Colonic mucosa (tissue), 4 donors: ENCODE data around the gene YY1. TPM values are rescaled to one million over a fixed set of nuclear protein-coding genes. Genes with fewer than 3 reads are reported as not detected.
A peak's percentile ranks its signal among the peaks of the same experiment; 100 is the strongest.
"Not testable (repeated sequence)": the region's sequence is repeated elsewhere in the genome, so short reads cannot be mapped to it uniquely, and the experiment has no call there.

ENCODE experiments used
- DNase-seq: peaks from one replicate; pipeline ENCODE4 v3.0.0-alpha.2; 2020
- H3K27ac ChIP-seq: fragments of 200-600 bp; one replicate; pipeline ENCODE4 v1.8.0; 2021
- H3K27me3 ChIP-seq: fragments of 200-600 bp; one replicate; pipeline ENCODE4 v1.8.0; 2021
- H3K36me3 ChIP-seq: fragments of 200-600 bp; one replicate; pipeline ENCODE4 v1.8.0; 2021
- H3K4me1 ChIP-seq: fragments of 200-600 bp; one replicate; pipeline ENCODE4 v1.8.0; 2021; ENCODE audit warnings: mild to moderate bottlenecking
- H3K4me3 ChIP-seq: fragments of 200-600 bp; one replicate; pipeline ENCODE4 v1.8.0; 2021
- H3K9ac ChIP-seq, 2 donors: one replicate each; pipeline ENCODE4 v1.7.0; 2013; ENCODE audit warnings: control low read depth in 2 of 2, low read depth in 2 of 2, low read length in 2 of 2
- H3K9me3 ChIP-seq: fragments of 200-600 bp; one replicate; pipeline ENCODE4 v1.8.0; 2021
- CTCF ChIP-seq: fragments of 200-600 bp; IDR thresholded peaks from one replicate; pipeline ENCODE4 v1.8.0; 2022; ENCODE audit warnings: antibody characterized with exemption, mild to moderate bottlenecking
- intact Hi-C: fragments of 100-400 bp; cut with DNase I; formaldehyde crosslinking; loops from one replicate; pipeline ENCODE4 v1.14.1; 2022
- total RNA-seq, 2 donors: library from RNA; stranded (reverse); fragmentation: NEBNext Ultra II Directional in 1 of 2; extraction: Animal tissue kit (Norgen Biotek cat#: 25700) in 1 of 2; gene quantifications; one replicate each; pipeline ENCODE4 v1.2.1, GENCODE V29; 2021
- donor health status: healthy.
- donor health status: DM: no; HTN: no; CAD: no.
- donor health status: DM: no; HTN: no; CAD: no.

The YY1 gene
- total RNA-seq, 2 donors from 2014 or later = 73.2 to 90.4 TPM

- no peak overlapping the region for H3K4me3 ChIP-seq
- no peak for DNase-seq
- TF ChIP-seq CTCF = no peak
- no peak overlapping the region for H3K9ac ChIP-seq
- no peaks in the 10 kb centered on the region for H3K36me3 ChIP-seq
- intact Hi-C loops = no loop called here
- H3K27me3 ChIP-seq = no peaks in the 10 kb centered on the region
- H3K27ac ChIP-seq = no peak overlapping the region
- H3K9me3 ChIP-seq = no peaks in the 10 kb centered on the region
- H3K4me1 ChIP-seq = no peaks in the 10 kb centered on the region
Measured at GRCh38 chr14:100294963-100295330, 56.0 kb downstream of the YY1 start.

DNA sequence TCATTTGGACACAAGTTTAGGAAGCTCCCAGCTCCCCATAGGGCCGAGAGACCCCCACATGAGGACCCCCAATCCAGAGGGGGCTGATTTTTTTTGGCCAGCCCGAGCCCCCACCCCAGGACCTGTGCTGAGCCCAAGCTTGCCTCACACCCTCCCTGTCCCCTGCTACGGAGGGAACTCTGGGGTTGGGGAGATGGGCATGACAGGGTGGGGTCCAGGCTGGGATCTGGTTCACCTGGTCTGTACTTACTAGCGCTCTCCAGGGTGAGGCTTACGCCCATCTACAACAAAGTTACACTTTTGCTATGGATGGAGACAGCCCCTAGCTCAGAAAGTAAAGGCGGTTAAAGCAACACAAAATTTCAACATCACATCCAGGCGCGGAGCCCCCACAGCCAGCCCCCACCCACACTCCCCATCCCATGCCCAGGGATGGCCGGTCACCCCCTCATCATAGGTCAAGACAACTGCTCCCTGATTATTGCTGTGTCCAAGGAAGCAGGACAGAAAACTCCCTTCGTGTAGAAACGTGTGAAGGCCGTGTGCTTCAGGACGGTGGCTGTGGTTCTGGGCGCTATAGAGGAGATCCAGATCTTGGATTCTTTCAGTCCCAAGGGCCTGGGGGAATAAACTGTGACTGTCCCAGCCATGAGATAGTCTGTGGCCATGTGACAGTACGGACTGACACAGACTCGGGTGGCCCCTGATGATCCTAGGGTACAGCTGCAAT is 56.6 kb downstream of the YY1 start:
- Histone ChIP-seq H3K9me3 (no peaks in the 10 kb centered on the region), H3K4me3 (no peak overlapping the region), H3K27me3 (no peaks in the 10 kb centered on the region), H3K4me1 (no peaks in the 10 kb centered on the region), H3K27ac (no peak overlapping the region), H3K36me3 (no peaks in the 10 kb centered on the region), H3K9ac (no peak overlapping the region)
- intact Hi-C loops = no loop called here
- no peak for TF ChIP-seq CTCF
- DNase-seq = no peak

GRCh38 chr14:100296106-100296651 is 57.2 kb downstream of the YY1 start:
- Histone ChIP-seq H3K27ac (no peak overlapping the region), H3K27me3 (no peaks in the 10 kb centered on the region), H3K9me3 (no peaks in the 10 kb centered on the region), H3K36me3 (no peaks in the 10 kb centered on the region), H3K9ac (no peak overlapping the region), H3K4me3 (no peak overlapping the region), H3K4me1 (no peaks in the 10 kb centered on the region)
- intact Hi-C loops = no loop called here
- no peak for DNase-seq
- no peak for TF ChIP-seq CTCF

DNA sequence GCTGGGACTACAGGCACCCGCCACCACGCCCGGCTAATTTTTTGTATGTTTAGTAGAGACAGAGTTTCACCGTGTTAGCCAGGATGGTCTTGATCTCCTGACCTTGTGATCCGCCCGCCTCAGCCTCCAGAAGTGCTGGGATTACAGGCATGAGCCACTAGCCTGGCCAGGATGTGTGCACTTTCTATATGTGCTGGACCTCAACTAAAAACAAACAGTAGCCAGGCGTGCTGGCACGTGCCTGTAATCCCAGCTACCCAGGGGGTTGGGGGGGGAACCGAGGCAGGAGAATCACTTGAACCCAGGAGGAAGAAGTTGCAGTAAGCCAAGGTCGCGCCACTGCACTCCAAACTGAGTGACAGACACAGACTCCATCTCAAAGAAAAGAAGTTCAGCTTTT is 57.8 kb downstream of the YY1 start:
- H3K27me3 ChIP-seq, H3K4me3 ChIP-seq, DNase-seq, H3K36me3 ChIP-seq, H3K9ac ChIP-seq, H3K4me1 ChIP-seq, intact Hi-C loops, H3K9me3 ChIP-seq: not testable (repeated sequence)
- H3K27ac ChIP-seq = peak overlapping the region; percentile 63

DNA sequence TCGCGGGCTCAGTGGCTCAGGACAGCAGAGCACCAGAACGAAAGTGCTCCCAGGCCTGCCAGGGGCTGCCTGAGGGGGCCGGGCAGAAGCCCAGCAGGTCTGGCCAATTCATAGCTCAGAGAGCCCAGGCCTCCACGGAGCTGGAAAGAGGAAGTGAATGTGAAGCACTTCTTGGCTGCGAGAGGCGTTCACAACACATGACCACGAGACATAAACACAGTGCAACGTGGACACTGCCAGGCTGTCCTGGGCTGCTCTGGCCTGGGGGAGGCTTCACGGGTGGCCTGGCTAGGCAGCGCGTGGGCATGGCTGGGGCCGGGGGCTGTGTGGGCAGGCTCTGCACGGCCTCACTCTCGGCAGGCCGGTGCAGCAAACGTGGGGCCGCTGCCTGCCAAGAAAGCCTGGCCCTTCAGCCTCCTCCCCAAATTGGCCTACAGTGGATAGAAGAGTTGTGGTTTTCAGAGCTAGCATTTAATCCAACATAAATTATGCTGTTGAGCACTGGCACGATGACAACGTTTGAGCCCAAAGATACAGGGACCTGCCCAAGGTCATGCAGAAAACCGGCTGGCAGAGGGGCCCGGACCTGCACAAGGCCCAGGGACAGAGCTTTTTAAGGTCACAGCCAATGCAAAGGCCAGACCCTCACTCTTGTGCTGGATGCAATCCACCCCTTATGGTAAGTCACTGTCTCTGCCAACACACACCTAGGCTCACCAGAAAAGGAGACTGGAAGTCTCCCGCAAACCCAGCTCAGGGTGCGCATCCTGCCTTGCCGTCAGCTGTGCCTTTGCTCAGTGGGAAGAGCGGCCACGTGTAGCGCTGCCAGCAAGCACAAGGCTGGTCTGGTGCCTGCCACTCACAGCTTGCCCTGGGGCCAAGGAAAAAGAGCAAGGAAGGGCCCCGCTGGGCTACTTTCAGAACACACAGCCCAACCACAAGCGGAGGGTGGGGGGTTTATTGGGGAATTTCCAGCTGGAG is 58.7 kb downstream of the YY1 start:
- no peaks in the 10 kb centered on the region for H3K4me1 ChIP-seq
- H3K9ac ChIP-seq = peak overlapping the region in 1 of 2 donors; percentile 43
- no peaks in the 10 kb centered on the region for H3K9me3 ChIP-seq
- H3K4me3 ChIP-seq = no peak overlapping the region
- intact Hi-C loops = no loop called here
- H3K27me3 ChIP-seq = no peaks in the 10 kb centered on the region
- TF ChIP-seq CTCF = no peak
- DNase-seq = peak; percentile 65
- H3K27ac ChIP-seq = peak overlapping the region; percentile 63
- no peaks in the 10 kb centered on the region for H3K36me3 ChIP-seq
